ENCODE measurements around the gene ABLIM1. TPM values are rescaled to one million over a fixed set of nuclear protein-coding genes. Genes with fewer than 3 reads are reported as not detected.

ABLIM1 gene
- total RNA-seq, 6 donors from 2014 or later = 92.2 to 153 (median 131) TPM

DNA sequence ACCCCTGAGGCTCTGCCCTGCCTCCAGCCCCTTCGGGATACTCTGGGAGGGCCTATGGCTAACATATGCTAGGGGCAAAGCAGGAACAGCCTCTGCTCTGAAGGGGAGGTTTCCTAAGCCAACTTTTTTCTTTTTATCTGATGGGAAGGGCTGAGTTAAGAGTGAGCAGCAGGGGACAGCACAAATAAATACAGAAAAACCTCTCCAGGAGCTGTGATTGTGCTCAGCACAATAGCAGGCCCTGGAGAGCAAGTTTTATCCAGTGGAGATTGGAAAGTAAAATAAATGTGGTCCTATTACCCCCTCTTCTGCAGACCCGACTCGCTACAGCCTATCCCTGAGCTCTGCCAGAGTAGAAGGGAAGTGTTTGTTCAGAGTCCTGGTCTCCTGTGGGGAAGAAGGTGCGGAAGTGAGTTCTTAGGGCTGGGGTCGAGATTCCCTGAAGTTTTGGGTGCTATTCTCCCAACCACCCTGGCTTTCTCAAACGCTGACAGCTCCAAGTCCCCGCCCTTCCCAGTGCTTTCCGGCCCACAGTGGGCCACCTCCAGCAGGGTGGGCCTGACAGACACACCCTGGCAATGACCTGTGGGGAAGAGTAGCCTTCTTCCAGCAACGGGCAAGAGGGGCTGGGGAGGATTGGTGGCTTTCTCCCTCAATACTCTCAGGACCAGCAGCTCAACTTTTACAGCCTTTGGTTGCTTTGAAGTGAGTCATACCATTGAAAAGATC, 230.8 kb downstream of the ABLIM1 start:
- WGBS, 2 donors = 73 to 82% methylated on average over 8 to 9 of the region's 9 CpGs
- H3K4me3 ChIP-seq = no peak overlapping the region
- H3K36me3 ChIP-seq = peaks cover 0 to 2% (median 0%) of the 10 kb centered on the region in 4 donors
- H3K4me1 ChIP-seq = peaks cover 0 to 5% (median 0%) of the 10 kb centered on the region in 4 donors
- peak; percentile 9 to 14 for ATAC-seq (ENCODE audit: low FRiP score in 2 of 2)
- no peak for DNase-seq
- no peak for TF ChIP-seq POLR2AphosphoS5 (IDR thresholded peaks at IDR 0.05)
- no peak for TF ChIP-seq POLR2A (IDR thresholded peaks at IDR 0.05)
- H3K27me3 ChIP-seq = no peaks in the 10 kb centered on the region
- H3K9me3 ChIP-seq = no peaks in the 10 kb centered on the region
- H3K27ac ChIP-seq = peak overlapping the region in 1 of 4 donors; percentile 36

DNA sequence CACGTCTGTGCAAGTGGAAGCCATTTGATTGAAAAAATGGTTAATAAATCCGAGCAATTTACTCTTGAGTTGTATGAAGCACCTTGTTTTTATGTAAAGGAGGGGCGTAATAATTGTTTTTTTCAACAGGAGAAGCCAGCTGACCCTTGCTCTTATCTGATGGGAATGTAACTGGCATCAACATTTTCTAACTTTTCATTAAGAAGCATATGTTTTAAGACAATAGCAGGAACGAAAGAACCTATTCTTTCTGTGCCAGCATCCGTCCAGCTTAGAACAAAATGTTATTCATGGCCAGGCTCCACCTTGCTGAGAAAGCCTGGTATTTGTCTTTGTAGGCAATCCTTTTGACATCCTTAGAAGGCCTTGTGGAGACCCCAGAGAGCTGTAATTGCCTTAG, 231.6 kb downstream of the ABLIM1 start:
- ATAC-seq (ENCODE audit: low FRiP score in 2 of 2) (no peak), DNase-seq (no peak)
- Histone ChIP-seq H3K36me3 (peaks cover 0 to 2% (median 0%) of the 10 kb centered on the region in 4 donors), H3K4me1 (peaks cover 0 to 5% (median 0%) of the 10 kb centered on the region in 4 donors), H3K27ac (no peak overlapping the region), H3K4me3 (no peak overlapping the region), H3K9me3 (no peaks in the 10 kb centered on the region), H3K27me3 (no peaks in the 10 kb centered on the region)
- TF ChIP-seq, protein P1, sequence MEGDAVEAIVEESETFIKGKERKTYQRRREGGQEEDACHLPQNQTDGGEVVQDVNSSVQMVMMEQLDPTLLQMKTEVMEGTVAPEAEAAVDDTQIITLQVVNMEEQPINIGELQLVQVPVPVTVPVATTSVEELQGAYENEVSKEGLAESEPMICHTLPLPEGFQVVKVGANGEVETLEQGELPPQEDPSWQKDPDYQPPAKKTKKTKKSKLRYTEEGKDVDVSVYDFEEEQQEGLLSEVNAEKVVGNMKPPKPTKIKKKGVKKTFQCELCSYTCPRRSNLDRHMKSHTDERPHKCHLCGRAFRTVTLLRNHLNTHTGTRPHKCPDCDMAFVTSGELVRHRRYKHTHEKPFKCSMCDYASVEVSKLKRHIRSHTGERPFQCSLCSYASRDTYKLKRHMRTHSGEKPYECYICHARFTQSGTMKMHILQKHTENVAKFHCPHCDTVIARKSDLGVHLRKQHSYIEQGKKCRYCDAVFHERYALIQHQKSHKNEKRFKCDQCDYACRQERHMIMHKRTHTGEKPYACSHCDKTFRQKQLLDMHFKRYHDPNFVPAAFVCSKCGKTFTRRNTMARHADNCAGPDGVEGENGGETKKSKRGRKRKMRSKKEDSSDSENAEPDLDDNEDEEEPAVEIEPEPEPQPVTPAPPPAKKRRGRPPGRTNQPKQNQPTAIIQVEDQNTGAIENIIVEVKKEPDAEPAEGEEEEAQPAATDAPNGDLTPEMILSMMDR (IDR thresholded peaks at IDR 0.05) = no peak
- no peak for TF ChIP-seq POLR2AphosphoS5 (IDR thresholded peaks at IDR 0.05)
- no peak for TF ChIP-seq POLR2A (IDR thresholded peaks at IDR 0.05)
- WGBS, 2 donors = 56 to 63% methylated on average over 5 of the region's 5 CpGs

DNA sequence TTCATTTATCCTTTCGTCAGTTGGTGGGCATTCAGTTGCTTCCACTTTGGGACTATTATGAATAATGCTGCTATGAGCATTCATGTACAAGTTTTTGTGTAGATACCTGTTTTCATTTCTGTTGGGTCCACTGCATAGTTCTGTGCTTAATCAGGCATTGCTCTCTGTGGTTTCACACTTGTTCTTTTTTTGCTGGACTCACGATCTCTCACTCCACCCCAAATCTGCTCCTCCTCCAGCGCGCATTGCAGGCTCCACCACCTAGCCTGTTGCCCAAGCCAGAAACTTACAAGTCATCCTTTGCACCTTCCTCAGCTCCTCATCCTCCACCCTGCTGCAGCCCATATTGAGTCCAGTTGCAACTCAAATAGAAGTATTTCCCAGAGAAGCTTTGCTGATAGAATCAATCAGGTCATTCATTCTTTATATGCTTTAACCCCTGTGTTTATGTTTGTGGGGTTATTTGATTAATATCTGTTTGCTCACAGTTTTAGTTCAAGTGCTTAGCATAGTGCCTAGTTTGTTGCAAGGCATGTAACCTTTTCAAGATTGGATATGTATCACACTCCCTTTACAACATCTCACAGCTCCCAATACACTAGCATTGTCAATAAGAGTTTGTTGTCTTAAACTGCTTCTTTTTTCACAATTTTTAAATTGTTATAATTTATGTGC, 237.1 kb downstream of the ABLIM1 start:
- ATAC-seq (ENCODE audit: low FRiP score in 2 of 2) (no peak), DNase-seq (no peak)
- Histone ChIP-seq H3K9me3 (no peaks in the 10 kb centered on the region), H3K36me3 (no peaks in the 10 kb centered on the region), H3K4me1 (no peaks in the 10 kb centered on the region), H3K27me3 (no peaks in the 10 kb centered on the region), H3K27ac (no peak overlapping the region), H3K4me3 (no peak overlapping the region)
- TF ChIP-seq POLR2AphosphoS5 (IDR thresholded peaks at IDR 0.05) = no peak
- TF ChIP-seq EP300 (IDR thresholded peaks at IDR 0.05) = no peak
- TF ChIP-seq, protein P1 (IDR thresholded peaks at IDR 0.05) = no peak
- no peak for TF ChIP-seq POLR2A (IDR thresholded peaks at IDR 0.05)
- WGBS, 2 donors = 83 to 85% methylated on average over 4 of the region's 4 CpGs

DNA sequence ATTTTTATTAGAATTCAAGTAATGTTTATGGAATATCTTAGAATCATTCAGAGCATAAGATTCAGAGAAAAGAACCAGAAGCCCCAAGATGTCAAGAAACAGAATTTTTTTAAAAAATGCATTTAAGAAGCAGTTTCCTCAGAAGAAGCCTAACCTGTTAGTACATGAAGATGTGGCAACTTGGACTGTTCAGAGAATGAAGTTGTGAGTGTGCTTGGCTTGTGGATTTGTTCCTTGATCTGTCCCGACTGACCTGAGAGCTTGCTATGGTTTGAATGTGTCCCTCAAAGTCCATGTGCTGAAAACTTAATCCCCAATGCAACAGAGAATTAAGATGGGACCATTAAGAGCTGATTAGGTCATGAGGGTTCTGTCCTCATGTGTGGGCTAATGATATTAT, 240.0 kb downstream of the ABLIM1 start:
- no peak overlapping the region for H3K27ac ChIP-seq
- ATAC-seq (ENCODE audit: low FRiP score in 2 of 2) (no peak), DNase-seq (no peak)
- WGBS, 2 donors = 75 to 78% methylated on average over 1 of the region's 1 CpG
- H3K4me3 ChIP-seq = no peak overlapping the region
- no peaks in the 10 kb centered on the region for H3K9me3 ChIP-seq
- H3K4me1 ChIP-seq = peaks cover 0 to 6% (median 3%) of the 10 kb centered on the region in 4 donors
- TF ChIP-seq EP300 (IDR thresholded peaks at IDR 0.05) = no peak
- no peak for TF ChIP-seq POLR2AphosphoS5 (IDR thresholded peaks at IDR 0.05)
- TF ChIP-seq, protein P1 (IDR thresholded peaks at IDR 0.05) = no peak
- TF ChIP-seq POLR2A (IDR thresholded peaks at IDR 0.05) = no peak
- H3K27me3 ChIP-seq = no peaks in the 10 kb centered on the region
- H3K36me3 ChIP-seq = no peaks in the 10 kb centered on the region

DNA sequence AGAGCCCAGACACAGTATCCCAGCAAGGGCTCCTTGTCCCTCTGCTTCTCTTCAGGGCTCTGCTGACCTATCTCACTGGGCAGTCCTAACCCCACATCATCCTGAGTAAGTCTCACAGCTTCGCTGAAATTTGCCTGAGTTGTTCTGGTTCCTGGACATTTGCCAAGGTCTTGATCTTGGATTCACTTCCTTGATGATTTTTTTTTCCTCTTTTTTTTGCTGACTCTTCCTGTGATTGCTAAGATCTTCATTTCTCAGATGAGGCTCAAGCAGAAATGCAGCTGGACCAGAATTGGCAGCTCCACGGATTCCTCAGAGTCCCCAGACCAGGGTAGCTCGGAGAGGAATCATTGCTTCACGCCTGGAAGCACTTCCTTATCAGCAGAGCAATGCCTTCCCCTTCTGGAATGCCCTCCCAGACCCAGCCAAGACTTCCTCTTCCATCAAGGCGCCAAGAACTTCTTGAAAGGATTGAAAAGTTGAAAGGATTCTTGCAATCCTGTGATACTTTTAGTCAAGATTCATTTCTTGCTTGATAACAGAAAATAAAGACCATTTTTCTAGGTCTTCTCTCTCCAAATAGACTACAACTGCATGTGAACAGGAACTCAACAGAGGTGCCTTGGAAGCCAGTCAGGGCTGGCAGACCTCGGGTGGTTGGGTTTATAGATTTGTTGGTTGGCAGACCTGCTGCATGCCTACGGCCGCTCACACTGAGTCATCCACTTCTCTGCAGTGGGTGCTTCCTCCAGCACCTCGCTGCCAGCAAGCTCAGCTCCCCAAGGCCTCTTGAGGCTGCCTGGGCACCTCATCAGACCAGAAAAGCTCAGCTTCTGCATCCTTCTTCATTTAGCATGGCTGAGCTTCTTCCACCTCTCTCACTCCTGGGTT, 244.9 kb downstream of the ABLIM1 start:
- peak in 1 of 2 donors; percentile 84 for DNase-seq
- TF ChIP-seq EP300 (IDR thresholded peaks at IDR 0.05) (no peak), POLR2AphosphoS5 (IDR thresholded peaks at IDR 0.05) (no peak), POLR2A (IDR thresholded peaks at IDR 0.05) (no peak)
- TF ChIP-seq, protein P1 (IDR thresholded peaks at IDR 0.05) = no peak
- WGBS, 2 donors = 8 to 15% methylated on average over 8 to 9 of the region's 9 CpGs
- Histone ChIP-seq H3K4me3 (no peak overlapping the region), H3K27me3 (no peaks in the 10 kb centered on the region), H3K36me3 (no peaks in the 10 kb centered on the region), H3K9me3 (no peaks in the 10 kb centered on the region), H3K27ac (peak overlapping the region in 1 of 4 donors; percentile 18), H3K4me1 (peaks cover 0 to 11% (median 8%) of the 10 kb centered on the region in 4 donors)
- peak; percentile 65 to 83 for ATAC-seq (ENCODE audit: low FRiP score in 2 of 2)
